ENCODE results near the gene EFNA1.

EFNA1 gene

DNA sequence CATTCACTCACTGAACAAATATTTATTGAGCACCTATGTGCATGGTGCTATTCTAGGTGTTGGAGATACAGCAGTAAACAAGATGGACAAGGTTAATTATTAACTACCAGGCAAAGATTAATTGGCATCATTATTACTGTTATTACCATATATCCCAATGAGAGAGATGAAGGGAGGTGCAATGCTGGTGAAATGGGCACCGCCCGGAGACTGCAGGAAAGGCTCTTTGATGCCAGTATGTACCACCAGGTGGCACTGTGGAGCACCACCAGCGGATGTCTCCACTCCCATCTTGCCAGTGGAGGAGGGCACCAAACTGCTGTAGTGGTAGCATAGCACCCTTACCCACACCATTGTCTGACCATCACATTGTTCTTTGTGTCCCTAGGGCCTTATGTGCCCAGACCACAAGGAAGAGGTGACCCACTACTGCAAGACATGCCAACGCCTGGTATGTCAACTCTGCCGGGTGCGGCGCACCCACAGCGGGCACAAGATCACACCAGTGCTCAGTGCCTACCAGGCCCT lies 48.9 kb downstream of the EFNA1 start:
- DNase-seq: peak; percentile 76 to 85

- DNase-seq: no peak
Measured at GRCh38 chr1:155177192-155177917, 49.7 kb downstream of the EFNA1 start.

GRCh38 chr1:155177918-155178281 lies 50.2 kb downstream of the EFNA1 start:
- DNase-seq: no peak

- no peak for DNase-seq
Measured at GRCh38 chr1:155178441-155179111, 50.9 kb downstream of the EFNA1 start.

DNA sequence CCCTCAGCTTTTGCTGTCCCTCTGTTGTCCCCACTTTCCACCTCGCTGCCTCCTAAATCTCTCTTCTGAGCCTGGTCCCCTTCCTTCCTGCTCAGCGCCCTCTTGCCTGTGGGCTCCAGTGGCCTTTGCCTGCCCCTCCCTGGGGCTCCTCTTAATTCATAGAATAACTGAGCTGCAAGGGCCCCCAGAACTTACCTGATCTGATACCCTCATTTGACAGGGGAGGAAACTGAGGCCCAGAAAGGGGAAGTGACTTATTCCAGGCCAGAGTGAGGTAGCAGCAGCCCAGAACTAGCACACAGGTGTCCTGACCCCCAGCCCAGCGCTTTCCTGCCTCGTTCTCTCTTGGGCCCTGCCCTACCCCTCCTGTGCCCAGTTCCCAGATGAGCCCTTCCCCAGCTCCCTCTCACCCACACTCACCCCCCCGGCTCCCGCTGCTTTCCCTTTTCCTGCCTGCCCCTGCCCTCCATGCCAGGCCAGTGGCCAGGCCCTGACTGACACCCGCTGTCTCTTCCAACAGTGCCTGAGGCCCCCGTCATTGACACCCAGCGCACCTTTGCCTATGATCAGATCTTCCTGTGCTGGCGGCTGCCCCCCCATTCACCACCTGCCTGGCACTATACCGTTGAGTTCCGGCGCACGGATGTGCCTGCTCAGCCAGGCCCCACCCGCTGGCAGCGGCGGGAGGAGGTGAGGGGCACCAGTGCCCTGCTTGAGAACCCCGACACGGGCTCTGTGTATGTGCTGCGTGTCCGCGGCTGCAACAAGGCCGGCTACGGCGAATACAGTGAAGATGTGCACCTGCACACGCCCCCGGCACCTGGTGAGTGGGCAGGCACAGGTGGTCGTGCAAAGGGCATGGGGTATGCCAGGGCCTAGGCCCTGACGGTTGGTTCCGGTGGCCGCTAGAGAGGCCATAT lies 51.7 kb downstream of the EFNA1 start:
- no peak for DNase-seq

DNA sequence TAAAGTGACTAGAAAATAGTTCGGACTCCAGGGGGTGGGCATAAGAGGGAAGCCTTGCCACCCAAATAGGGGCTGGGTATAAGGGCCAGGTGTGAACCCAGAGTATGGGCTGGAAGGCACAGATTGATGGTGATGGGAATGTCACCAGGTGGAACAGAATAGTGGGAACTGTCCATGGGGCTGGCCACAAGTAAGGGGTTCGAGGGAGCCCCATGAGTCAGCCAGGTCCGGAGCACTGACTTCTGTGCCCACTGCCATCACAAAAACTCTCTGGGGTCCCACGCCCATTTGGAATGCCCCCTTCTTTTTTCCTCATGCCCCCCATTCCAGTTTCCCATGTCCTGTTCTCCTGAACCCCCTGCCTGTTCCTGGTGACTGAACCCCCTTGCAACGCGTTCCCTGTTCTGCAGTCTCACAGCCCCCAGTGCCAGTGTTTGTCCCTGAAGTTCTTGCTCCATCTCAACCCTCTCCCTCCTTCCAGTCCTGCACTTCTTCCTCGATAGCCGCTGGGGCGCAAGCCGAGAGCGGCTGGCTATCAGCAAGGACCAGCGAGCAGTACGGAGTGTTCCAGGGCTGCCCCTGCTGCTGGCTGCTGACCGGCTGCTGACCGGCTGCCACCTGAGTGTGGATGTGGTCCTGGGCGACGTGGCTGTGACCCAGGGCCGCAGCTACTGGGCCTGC lies 53.8 kb downstream of the EFNA1 start:
- DNase-seq: no peak

DNA sequence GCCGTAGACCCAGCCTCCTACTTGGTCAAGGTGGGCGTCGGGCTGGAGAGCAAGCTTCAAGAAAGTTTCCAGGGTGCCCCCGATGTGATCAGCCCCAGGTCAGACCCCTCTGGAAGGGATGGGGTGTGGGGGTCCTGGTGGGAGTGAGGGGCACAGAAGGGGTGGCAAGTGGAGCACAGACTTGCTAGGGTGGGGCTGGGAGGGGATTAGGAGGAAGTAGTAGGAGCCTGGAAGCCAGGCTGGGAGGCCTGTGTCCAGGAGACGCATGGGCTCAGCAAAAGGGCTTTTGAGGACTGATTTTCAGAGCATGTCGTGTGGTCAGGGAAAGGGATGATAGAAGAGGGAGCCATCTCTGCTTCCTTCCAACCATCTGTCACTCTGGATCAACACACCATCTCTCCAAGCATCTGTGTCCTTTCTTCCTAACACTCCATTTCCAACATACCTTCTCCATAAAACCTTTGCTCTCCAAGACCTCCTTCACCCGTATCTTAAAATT lies 54.4 kb downstream of the EFNA1 start:
- no peak for DNase-seq

- DNase-seq: no peak
Measured at GRCh38 chr1:155183775-155184221, 56.1 kb downstream of the EFNA1 start.

DNA sequence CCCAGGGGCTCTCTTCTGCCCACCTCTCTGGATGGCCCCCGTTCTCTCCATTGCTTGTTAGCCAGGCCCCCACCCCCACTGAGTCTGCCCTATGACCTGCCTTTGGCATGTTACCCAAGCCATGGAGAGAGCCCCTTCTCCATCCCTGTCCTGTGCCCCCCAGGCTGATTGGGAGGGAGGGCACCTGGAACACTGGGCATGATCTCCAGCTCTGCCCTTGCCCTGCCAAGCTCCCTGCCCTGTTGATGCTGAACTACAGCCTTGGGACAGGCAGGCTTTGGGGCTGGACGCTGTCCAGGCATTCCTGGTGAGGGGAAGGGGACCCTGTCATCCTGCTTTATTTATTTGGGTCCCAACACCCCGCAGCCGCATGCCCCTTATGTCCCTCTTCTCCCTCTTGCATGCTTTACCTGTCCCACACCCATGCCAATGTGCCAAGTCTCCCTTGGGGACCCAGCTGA lies 56.7 kb downstream of the EFNA1 start:
- DNase-seq: no peak
